H1 (cell line): ENCODE measurements around the gene CHD1L. TPM values are rescaled to one million over a fixed set of nuclear protein-coding genes. Genes with fewer than 3 reads are reported as not detected.

Experiments
- CTCF ChIA-PET: fragments of 300-600 bp; sonication (Branson Sonifier 250); formaldehyde crosslinking; loops from one replicate; lab custom pipeline; 2021; ENCODE audit not compliant: partially characterized antibody; lab: Charles Lee
- POLR2A ChIA-PET: fragments of 300-600 bp; sonication (Branson Sonifier 250); formaldehyde crosslinking; loops from one replicate; lab custom pipeline; 2021; ENCODE audit warnings: inconsistent platforms; ENCODE audit not compliant: partially characterized antibody; lab: Charles Lee
- DNase-seq, 2 experiments: peaks; one replicate each; pipeline versions ENCODE4 v3.0.0 to v3.0.0-alpha.2; 2010 to 2022; ENCODE audit warnings: low spot score in 2 of 2, low read depth in 1 of 2, mixed read lengths in 1 of 2
- FAIRE-seq: peaks from 2 replicates; lab custom pipeline; 2011; peaks lifted over from hg19 to GRCh38; lab: Jason Lieb, UNC
- H2AFZ ChIP-seq: 2 replicates; pipeline ENCODE4 v1.8.1; 2012; ENCODE audit warnings: low read length, inconsistent platforms
- H2AK5ac ChIP-seq: 2 replicates; pipeline ENCODE4 v1.6.1; 2013; ENCODE audit warnings: low read depth, low read length
- H2BK120ac ChIP-seq: replicated peaks from 2 replicates; pipeline ENCODE3; 2013; ENCODE audit warnings: low read depth, low read length, inconsistent platforms
- H2BK12ac ChIP-seq: 2 replicates; pipeline ENCODE4 v1.6.1; 2013; ENCODE audit warnings: low read depth, low read length
- H2BK15ac ChIP-seq: 2 replicates; pipeline ENCODE4 v1.6.1; 2013; ENCODE audit warnings: low read length
- H2BK20ac ChIP-seq: 2 replicates; pipeline ENCODE4 v1.6.1; 2013; ENCODE audit warnings: low read length
- H2BK5ac ChIP-seq: 2 replicates; pipeline ENCODE4 v1.6.1; 2013; ENCODE audit warnings: low read depth, low read length
- H3K14ac ChIP-seq: 2 replicates; pipeline ENCODE4 v1.6.1; 2013; ENCODE audit warnings: inconsistent platforms; ENCODE audit not compliant: insufficient read length
- H3K18ac ChIP-seq: 2 replicates; pipeline ENCODE4 v1.6.1; 2013; ENCODE audit warnings: low read length; ENCODE audit errors: extremely low read depth
- H3K23ac ChIP-seq: 2 replicates; pipeline ENCODE4 v1.6.1; 2013; ENCODE audit warnings: inconsistent platforms; ENCODE audit not compliant: insufficient read length
- H3K23me2 ChIP-seq: 2 replicates; pipeline ENCODE4 v1.6.1; 2013; ENCODE audit warnings: low read depth, low read length
- H3K27ac ChIP-seq: 2 replicates; pipeline ENCODE4 v1.6.1; 2011; ENCODE audit warnings: low read depth, low read length, inconsistent platforms
- H3K27me3 ChIP-seq, 4 experiments: replicated peaks in 1 of 4; 1 replicate in 1 of 4; 2 replicates in 3 of 4; pipeline versions ENCODE4 v1.6.1 to v1.8.1; 2011 to 2013; ENCODE audit warnings: low read length in 3 of 4, mild to moderate bottlenecking in 3 of 4, inconsistent platforms in 2 of 4, mixed read lengths in 2 of 4, moderate library complexity in 1 of 4; ENCODE audit not compliant: control insufficient read depth in 3 of 4, insufficient read depth in 3 of 4; ENCODE audit errors: extremely low read depth in 1 of 4
- H3K36me3 ChIP-seq, 4 experiments: 2 replicates each; pipeline versions ENCODE4 v1.6.1 to v1.8.1; 2011 to 2013; ENCODE audit warnings: mild to moderate bottlenecking in 4 of 4, low read length in 3 of 4, moderate library complexity in 2 of 4, control low read depth in 1 of 4, inconsistent platforms in 1 of 4; ENCODE audit not compliant: insufficient read depth in 4 of 4, control insufficient read depth in 2 of 4
- H3K4ac ChIP-seq: replicated peaks from 2 replicates; pipeline ENCODE3; 2013; ENCODE audit warnings: low read length, low read depth, mixed read lengths, inconsistent platforms; ENCODE audit not compliant: insufficient read length
- H3K4me1 ChIP-seq, 4 experiments: replicated peaks in 1 of 4; 1 replicate in 1 of 4; 2 replicates in 3 of 4; pipeline versions ENCODE4 v1.6.1 to v1.8.1; 2011 to 2013; ENCODE audit warnings: low read length in 3 of 4, inconsistent platforms in 2 of 4, mixed read lengths in 1 of 4; ENCODE audit not compliant: insufficient read depth in 4 of 4, control insufficient read depth in 3 of 4
- H3K4me2 ChIP-seq, 2 experiments: 2 replicates each; pipeline versions ENCODE4 v1.6.1 to v1.8.1; 2011 to 2013; ENCODE audit warnings: low read depth in 2 of 2, low read length in 2 of 2, control low read depth in 1 of 2, inconsistent platforms in 1 of 2, mild to moderate bottlenecking in 1 of 2; ENCODE audit not compliant: insufficient read depth in 1 of 2
- H3K4me3 ChIP-seq, 4 experiments: fragments of 200-600, 300-600 bp in 1 of 4; sonication (generic), shearing (Covaris generic), sonication (Bioruptor Twin) in 1 of 4; 2 replicates each; pipeline versions ENCODE4 v1.5.1 to v1.8.1; 2011 to 2016; ENCODE audit warnings: low read length in 4 of 4, low read depth in 3 of 4, control low read depth in 2 of 4, inconsistent platforms in 2 of 4, mild to moderate bottlenecking in 2 of 4, mixed read lengths in 1 of 4, moderate library complexity in 1 of 4; ENCODE audit not compliant: insufficient read depth in 2 of 4; ENCODE audit errors: extremely low read depth in 1 of 4
- H3K56ac ChIP-seq: replicated peaks from 2 replicates; pipeline ENCODE3; 2013; ENCODE audit warnings: low read depth, mild to moderate bottlenecking, mixed read lengths, low read length, inconsistent platforms; ENCODE audit not compliant: insufficient read length
- H3K79me1 ChIP-seq: 2 replicates; pipeline ENCODE4 v1.6.1; 2013; ENCODE audit warnings: low read depth, low read length, control low read depth
- H3K79me2 ChIP-seq, 2 experiments: 2 replicates each; pipeline versions ENCODE4 v1.6.1 to v1.8.1; 2012 to 2013; ENCODE audit warnings: low read length in 2 of 2, mild to moderate bottlenecking in 2 of 2, inconsistent platforms in 1 of 2; ENCODE audit not compliant: insufficient read depth in 2 of 2, control insufficient read depth in 1 of 2
- H3K9ac ChIP-seq, 4 experiments: replicated peaks in 1 of 4; 1 replicate in 1 of 4; 2 replicates in 3 of 4; pipeline versions ENCODE4 v1.6.1 to v1.8.1; 2011 to 2013; ENCODE audit warnings: low read depth in 3 of 4, low read length in 3 of 4, control low read depth in 2 of 4, mild to moderate bottlenecking in 2 of 4, moderate library complexity in 2 of 4, inconsistent platforms in 1 of 4; ENCODE audit errors: extremely low read depth in 1 of 4
- H3K9me3 ChIP-seq, 2 experiments: 2 replicates each; pipeline versions ENCODE4 v1.6.1 to v1.8.1; 2012 to 2013; ENCODE audit warnings: mild to moderate bottlenecking in 2 of 2, moderate library complexity in 2 of 2, control low read depth in 1 of 2, inconsistent platforms in 1 of 2, low read depth in 1 of 2, low read length in 1 of 2, mixed read lengths in 1 of 2; ENCODE audit not compliant: insufficient read depth in 2 of 2
- H4K20me1 ChIP-seq, 2 experiments: replicated peaks in 1 of 2; 2 replicates each; pipeline versions ENCODE3 to v1.8.1; 2011 to 2013; ENCODE audit warnings: inconsistent platforms in 2 of 2, low read length in 2 of 2, mild to moderate bottlenecking in 1 of 2; ENCODE audit not compliant: insufficient read depth in 2 of 2, control insufficient read depth in 1 of 2
- H4K5ac ChIP-seq: 2 replicates; pipeline ENCODE4 v1.6.1; 2013; ENCODE audit warnings: low read length, low read depth, mixed read lengths, inconsistent platforms; ENCODE audit not compliant: insufficient read length
- H4K8ac ChIP-seq: 2 replicates; pipeline ENCODE4 v1.8.0; 2013; ENCODE audit warnings: mild to moderate bottlenecking, moderate library complexity, low read length, inconsistent platforms; ENCODE audit not compliant: insufficient read depth; ENCODE audit errors: extremely low read depth
- H4K91ac ChIP-seq: replicated peaks from 2 replicates; pipeline ENCODE3; 2013; ENCODE audit warnings: low read length, mixed read lengths, inconsistent platforms; ENCODE audit not compliant: insufficient read length
- RBBP5 ChIP-seq: IDR thresholded peaks from 2 replicates; pipeline ENCODE4 v1.7.1; 2012; ENCODE audit warnings: low read depth, mild to moderate bottlenecking, inconsistent platforms, low read length, moderate library complexity, borderline replicate concordance
- SRF ChIP-seq: IDR thresholded peaks from 2 replicates; pipeline ENCODE4 v1.6.1; 2011; ENCODE audit warnings: mild to moderate bottlenecking, low read depth, low read length, moderate library complexity
- WGBS, 2 experiments: shearing (Covaris generic) in 1 of 2; methylation state at CpG; one replicate each; pipeline versions ENCODE4 v1.1.6 to v1.1.7; 2013 to 2015; ENCODE audit warnings: low lambda C conversion rate in 2 of 2, mixed read lengths in 2 of 2, inconsistent platforms in 1 of 2, low coverage in 1 of 2, missing lambda C conversion rate in 1 of 2; ENCODE audit not compliant: insufficient replicate concordance in 2 of 2, insufficient coverage in 1 of 2, insufficient read length in 1 of 2; ENCODE audit errors: extremely low coverage in 1 of 2, missing lambda C conversion rate in 1 of 2; 5-methylcytosine and 5-hydroxymethylcytosine counted together
- polyA plus RNA-seq, 7 experiments: library from polyadenylated mRNA; depleted of rRNA in 3 of 7; stranded (reverse) in 5 of 7; unstranded in 2 of 7; fragments of >200 nt in 5 of 7; fragments of 200-250 nt in 2 of 7; gene quantifications; 1 replicate in 5 of 7; 2 replicates in 1 of 7; 4 replicates in 1 of 7; pipeline versions ENCODE4 v1.2.1 to v1.2.3, GENCODE V29; 2011 to 2013; ENCODE audit warnings: missing spikeins in 2 of 7, mixed read lengths in 2 of 7
- total RNA-seq: library from RNA; stranded (reverse); fragmentation: NEBNext Ultra II Directional; extraction: Animal tissue kit (Norgen Biotek cat#: 25700); gene quantifications from 2 replicates; pipeline ENCODE4 v1.2.1, GENCODE V29; 2021

CHD1L gene
- total and polyA plus RNA-seq, 2 of the 8 experiments (the other 6 are each of a cell fraction or from before 2014, with no cell fraction given), result 20.2 to 51.2 TPM

GRCh38 chr1:147247656-147248238 is 5.3 kb downstream of the CHD1L start:
- Histone ChIP-seq H3K56ac (no peak overlapping the region), H3K14ac (no peak overlapping the region), H3K23me2 (peaks cover 4% of the 10 kb centered on the region; the same call in 1 of the 2 replicates), H3K79me1 (peaks cover 9% of the 10 kb centered on the region; the same call in 1 of the 2 replicates), H2BK120ac (no peak overlapping the region), H2BK20ac (no peak overlapping the region), H2BK12ac (no peak overlapping the region), H4K91ac (no peak overlapping the region), H3K9me3 (no peaks in the 10 kb centered on the region), H3K36me3 (no peaks in the 10 kb centered on the region), H3K9ac (no peak overlapping the region), H4K20me1 (peaks cover 0 to 8% of the 10 kb centered on the region in 2 experiments), H3K4me2 (peak overlapping the region; percentile 16 to 33; a peak in 1 of 4 replicates), H2AFZ (no peak overlapping the region), H2BK5ac (no peak overlapping the region), H2AK5ac (peak overlapping the region; percentile 6; the same call in 1 of the 2 replicates), H3K27ac (no peak overlapping the region), H3K23ac (no peak overlapping the region), H3K4me3 (peak overlapping the region in 1 of 4 experiments; percentile 8; a peak in 1 of 8 replicates), H2BK15ac (no peak overlapping the region), H3K27me3 (no peaks in the 10 kb centered on the region), H4K5ac (no peak overlapping the region), H4K8ac (no peak overlapping the region), H3K79me2 (peaks cover 25 to 96% of the 10 kb centered on the region in 2 experiments), H3K4me1 (peaks cover 0 to 9% (median 0%) of the 10 kb centered on the region in 4 experiments; a peak in 3 of 7 replicates), H3K4ac (no peak overlapping the region), H3K18ac (no peak overlapping the region)
- ChIA-PET CTCF (interaction anchor here (1.4 to 1.8 kb wide), 2 partner anchors 10 to 21 kb away, joined by 4 read pairs; no protein-coding TSS in a partner anchor), POLR2A (interaction anchor here (3.6 kb wide), 1 partner anchor 163 kb away, joined by 15 read pairs; no protein-coding TSS in a partner anchor)
- 96% methylated on average over 4 of the region's 4 CpGs; no CpG with 5 or more reads in 1 of the 2 experiments for WGBS, 2 experiments
- FAIRE-seq (no peak), DNase-seq (no peak)
- TF ChIP-seq RBBP5 (no peak), SRF (peak; percentile 70; the same call in 1 of the 2 replicates)
